Epithelial cell of proximal tubule (primary cell): ENCODE results near the gene LPAR6. TPM values are rescaled to one million over a fixed set of nuclear protein-coding genes. Genes with fewer than 3 reads are reported as not detected.

Experiments
- DNase-seq: peaks from one replicate; pipeline ENCODE4 v3.0.0-alpha.2; 2011; ENCODE audit warnings: low read depth
- H3K4me3 ChIP-seq: 2 replicates; pipeline ENCODE4 v1.5.1; 2011; ENCODE audit warnings: low read depth, mild to moderate bottlenecking, low read length
- total RNA-seq: library from RNA; depleted of rRNA; stranded (reverse); fragments of >200 nt; gene quantifications from 2 replicates; pipeline ENCODE4 v1.2.3, GENCODE V29; 2015
- TF ChIP-seq, protein P1 (sequence below): conservative IDR thresholded peaks from 2 replicates; pipeline ENCODE4 v1.5.1; 2012; ENCODE audit warnings: low read depth, mild to moderate bottlenecking, low read length

Gene LPAR6
- total RNA-seq, 1 donor from 2014 or later: 2.4 TPM

DNA sequence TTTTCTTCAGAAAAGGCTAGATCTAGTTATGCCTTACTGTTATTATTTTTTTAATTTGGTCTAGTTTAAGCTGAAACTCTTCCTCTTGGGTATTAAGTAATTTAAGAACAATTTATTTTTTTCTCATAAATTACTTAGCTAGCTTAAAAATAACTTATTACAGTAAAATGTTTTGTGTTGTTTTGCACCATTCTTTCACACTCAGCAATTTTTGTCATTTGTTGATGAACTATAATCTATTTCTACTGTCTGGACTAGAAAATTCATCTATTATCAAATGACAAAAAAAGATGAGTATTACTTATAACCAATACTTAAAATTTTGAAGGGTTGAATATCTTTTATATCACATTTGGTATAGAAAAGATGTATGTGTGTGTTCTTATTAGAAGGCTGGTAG lies 1.6 kb upstream of the LPAR6 start:
- no peak for DNase-seq
- TF ChIP-seq, protein P1, sequence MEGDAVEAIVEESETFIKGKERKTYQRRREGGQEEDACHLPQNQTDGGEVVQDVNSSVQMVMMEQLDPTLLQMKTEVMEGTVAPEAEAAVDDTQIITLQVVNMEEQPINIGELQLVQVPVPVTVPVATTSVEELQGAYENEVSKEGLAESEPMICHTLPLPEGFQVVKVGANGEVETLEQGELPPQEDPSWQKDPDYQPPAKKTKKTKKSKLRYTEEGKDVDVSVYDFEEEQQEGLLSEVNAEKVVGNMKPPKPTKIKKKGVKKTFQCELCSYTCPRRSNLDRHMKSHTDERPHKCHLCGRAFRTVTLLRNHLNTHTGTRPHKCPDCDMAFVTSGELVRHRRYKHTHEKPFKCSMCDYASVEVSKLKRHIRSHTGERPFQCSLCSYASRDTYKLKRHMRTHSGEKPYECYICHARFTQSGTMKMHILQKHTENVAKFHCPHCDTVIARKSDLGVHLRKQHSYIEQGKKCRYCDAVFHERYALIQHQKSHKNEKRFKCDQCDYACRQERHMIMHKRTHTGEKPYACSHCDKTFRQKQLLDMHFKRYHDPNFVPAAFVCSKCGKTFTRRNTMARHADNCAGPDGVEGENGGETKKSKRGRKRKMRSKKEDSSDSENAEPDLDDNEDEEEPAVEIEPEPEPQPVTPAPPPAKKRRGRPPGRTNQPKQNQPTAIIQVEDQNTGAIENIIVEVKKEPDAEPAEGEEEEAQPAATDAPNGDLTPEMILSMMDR: no peak
- H3K4me3 ChIP-seq: no peak overlapping the region

GRCh38 chr13:48411841-48412531 lies 927 bp downstream of the LPAR6 start:
- DNase-seq: no peak
- peak overlapping the region; percentile 69 for H3K4me3 ChIP-seq
- TF ChIP-seq, protein P1: no peak

DNA sequence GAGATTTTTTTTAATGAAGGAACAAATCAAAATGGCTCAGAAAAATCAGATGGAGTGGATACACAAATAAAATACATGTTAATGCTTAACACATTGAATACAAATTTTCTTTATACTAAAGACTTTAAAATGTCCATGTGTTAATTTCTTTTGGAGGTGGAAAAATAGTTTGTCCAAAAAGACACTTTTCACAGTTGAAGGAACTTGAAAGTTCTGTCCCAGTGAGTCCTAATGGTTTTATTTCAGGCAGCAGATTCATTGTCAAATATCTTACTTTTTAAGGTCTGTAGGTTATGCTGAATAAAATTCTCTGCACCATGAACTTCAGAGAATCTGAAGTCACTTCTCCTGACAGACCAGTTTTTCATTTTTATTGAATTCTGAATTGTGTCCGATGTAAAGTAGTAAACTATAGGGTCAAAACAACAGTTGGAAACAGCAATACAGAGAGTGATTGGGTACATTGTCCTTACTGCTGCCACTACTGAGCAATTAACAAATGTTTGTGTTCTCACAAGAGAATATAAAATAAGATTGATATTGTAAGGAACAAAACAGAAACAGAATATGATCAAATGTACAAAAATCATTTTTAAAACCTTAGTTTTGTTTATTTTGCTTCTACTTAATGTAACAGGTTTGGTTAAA lies 1.6 kb downstream of the LPAR6 start:
- TF ChIP-seq, protein P1: no peak
- no peak for DNase-seq
- H3K4me3 ChIP-seq: peak overlapping the region; percentile 69

GRCh38 chr13:48410199-48410598 lies 2.7 kb downstream of the LPAR6 start:
- H3K4me3 ChIP-seq: peak overlapping the region; percentile 69
- DNase-seq: no peak
- TF ChIP-seq, protein P1: no peak

DNA sequence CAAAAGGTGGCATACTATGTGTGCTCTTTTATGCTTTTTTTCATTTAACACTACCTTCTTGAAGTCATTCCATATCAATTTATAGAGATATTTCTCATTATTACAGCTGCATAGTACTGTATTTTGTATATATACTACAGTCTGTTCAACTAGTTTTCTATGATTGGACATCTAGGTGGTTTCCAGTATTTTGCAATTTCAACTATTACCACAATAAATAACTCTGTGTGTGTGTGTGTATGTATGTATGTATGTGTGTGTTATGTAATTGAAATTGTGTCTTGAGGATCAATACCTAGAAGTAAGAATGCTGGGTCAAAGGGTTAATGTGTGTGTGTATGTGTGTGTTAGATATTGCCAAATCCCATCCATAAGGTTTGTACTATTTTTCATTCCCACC lies 7.0 kb downstream of the LPAR6 start:
- DNase-seq: no peak
- no peak overlapping the region for H3K4me3 ChIP-seq

DNA sequence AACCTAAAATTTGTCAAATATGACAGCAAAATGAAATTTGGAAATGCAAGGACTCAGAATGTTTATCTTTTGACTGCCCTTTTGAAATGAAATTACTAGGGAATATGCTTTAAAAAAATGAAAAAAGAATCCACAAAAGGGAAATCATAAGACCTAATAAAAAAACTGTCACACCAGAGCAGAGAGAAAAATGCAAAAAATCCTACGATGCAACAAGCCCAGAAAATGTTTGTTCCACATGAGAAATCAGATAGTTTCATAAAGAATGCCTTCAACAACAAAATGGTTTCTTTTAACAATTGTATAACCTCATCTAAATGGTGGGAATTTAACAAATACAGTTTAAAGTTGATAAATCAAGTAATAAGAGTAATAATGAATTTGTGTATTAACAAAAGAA lies 8.0 kb downstream of the LPAR6 start:
- TF ChIP-seq, protein P1: no peak
- DNase-seq: no peak
- no peak overlapping the region for H3K4me3 ChIP-seq

More for the DNA sequence above, 7.0 kb downstream of the LPAR6 start:
- TF ChIP-seq, protein P1: no peak
